Measurements from ENCODE around the gene MANSC1. TPM values are rescaled to one million over a fixed set of nuclear protein-coding genes. Genes with fewer than 3 reads are reported as not detected.

The MANSC1 gene
- 3.2 to 4.5 TPM (median 3.8 TPM) in 5 replicates for total RNA-seq (2022; extraction: Qiagen RNA extraction; ENCODE audit: low read depth)

GRCh38 chr12:12349711-12350665 lies at the start of gene MANSC1:
TSS of gene MANSC1 (minus strand) at chr12:12350242. CDS start at chr12:12343314, 6,928 bp downstream.

GRCh38 chr12:12356896-12357718 lies 7.1 kb upstream of the MANSC1 start, which contains the start of gene BORCS5:
TSS of gene BORCS5 (plus strand) at chr12:12357078. CDS start at chr12:12357452, 374 bp downstream.

Other genes with a start within 250 kb of the MANSC1 start
- 15.3 to 24.5 TPM (median 22.0 TPM) in 5 replicates for gene LRP6, start 83.2 kb downstream of the MANSC1 start, total RNA-seq (2022; extraction: Qiagen RNA extraction; ENCODE audit: low read depth)
- gene BORCS5, start 6.8 kb upstream of the MANSC1 start, total RNA-seq (2022; extraction: Qiagen RNA extraction; ENCODE audit: low read depth) = 8.3 to 10.7 TPM (median 9.7 TPM) in 5 replicates
- gene DUSP16, start 212.6 kb upstream of the MANSC1 start, total RNA-seq (2022; extraction: Qiagen RNA extraction; ENCODE audit: low read depth) = 11.2 to 14.8 TPM (median 13.3 TPM) in 5 replicates

All from A549 treated with DMSO at 1 μM for 4 hours (cell line).